Parathyroid adenoma (tissue), 2 donors: Measurements from ENCODE around the gene MLKL.

ENCODE experiments used
- H2AFZ ChIP-seq: fragments of 300-600 bp; sonication (generic); one replicate; pipeline ENCODE4 v1.7.0; 2017; ENCODE audit warnings: antibody characterized with exemption, mild to moderate bottlenecking
- H3K27ac ChIP-seq: fragments of 300-600 bp; sonication (generic); one replicate; pipeline ENCODE4 v1.7.0; 2017
- H3K27me3 ChIP-seq: fragments of 300-600 bp; sonication (generic); one replicate; pipeline ENCODE4 v1.7.0; 2017; ENCODE audit warnings: low read length; ENCODE audit not compliant: control insufficient read depth, insufficient read depth
- H3K36me3 ChIP-seq: fragments of 300-600 bp; sonication (generic); one replicate; pipeline ENCODE4 v1.7.0; 2017; ENCODE audit warnings: low read length; ENCODE audit not compliant: control insufficient read depth, insufficient read depth
- H3K4me1 ChIP-seq: fragments of 300-600 bp; sonication (generic); one replicate; pipeline ENCODE4 v1.7.0; 2017; ENCODE audit warnings: control low read depth
- H3K4me2 ChIP-seq: fragments of 300-600 bp; sonication (generic); one replicate; pipeline ENCODE4 v1.7.0; 2017; ENCODE audit warnings: low read length
- H3K4me3 ChIP-seq: fragments of 300-600 bp; sonication (generic); one replicate; pipeline ENCODE4 v1.7.0; 2017; ENCODE audit warnings: low read depth, low read length
- H3K79me2 ChIP-seq: fragments of 300-600 bp; sonication (generic); one replicate; pipeline ENCODE4 v1.7.0; 2017; ENCODE audit warnings: control low read depth
- H3K9ac ChIP-seq: fragments of 300-600 bp; sonication (generic); one replicate; pipeline ENCODE4 v1.7.0; 2017; ENCODE audit warnings: mild to moderate bottlenecking
- H3K9me3 ChIP-seq: fragments of 300-600 bp; sonication (generic); one replicate; pipeline ENCODE4 v1.7.0; 2017; ENCODE audit warnings: low read length; ENCODE audit not compliant: control insufficient read depth
- CTCF ChIP-seq: fragments of 300-600 bp; sonication (generic); IDR thresholded peaks from one replicate; pipeline ENCODE4 v1.7.0; 2017; ENCODE audit warnings: antibody characterized with exemption, mild to moderate bottlenecking
- donor health status: primary hyperparathyroidism.

MLKL gene

DNA sequence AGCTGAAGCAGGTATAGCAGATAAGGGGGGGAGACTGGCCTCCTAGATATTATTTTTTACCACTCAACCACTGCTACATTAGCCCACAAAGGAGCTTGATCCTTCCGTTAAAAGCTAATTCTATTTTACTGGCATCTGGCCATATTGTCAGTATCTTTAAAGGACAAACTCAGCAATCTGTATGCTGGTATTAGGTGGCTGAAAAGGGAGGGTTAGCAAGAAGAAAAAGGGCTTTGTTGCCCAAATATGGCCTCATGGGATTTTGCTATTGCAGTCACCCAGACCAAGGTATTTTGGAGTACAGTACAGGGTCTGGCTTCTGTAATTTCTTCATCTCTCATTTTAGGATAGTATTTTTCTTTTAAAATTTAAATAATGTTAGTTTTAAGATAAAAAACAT lies 48.4 kb downstream of the MLKL start:
- no peaks in the 10 kb centered on the region for H3K36me3 ChIP-seq
- no peaks in the 10 kb centered on the region for H3K9me3 ChIP-seq
- H3K4me2 ChIP-seq = no peak overlapping the region
- peak overlapping the region; percentile 8 for H3K27ac ChIP-seq
- H3K4me3 ChIP-seq = no peak overlapping the region
- peaks cover 6% of the 10 kb centered on the region for H3K4me1 ChIP-seq
- H3K79me2 ChIP-seq = peaks cover 17% of the 10 kb centered on the region
- H3K9ac ChIP-seq = no peak overlapping the region
- no peak overlapping the region for H2AFZ ChIP-seq
- no peak for TF ChIP-seq CTCF
- H3K27me3 ChIP-seq = no peaks in the 10 kb centered on the region

GRCh38 chr16:74651841-74652240 lies 48.8 kb downstream of the MLKL start:
- Histone ChIP-seq H3K36me3 (no peaks in the 10 kb centered on the region), H3K9me3 (no peaks in the 10 kb centered on the region), H3K27me3 (no peaks in the 10 kb centered on the region), H3K4me1 (peaks cover 6% of the 10 kb centered on the region), H2AFZ (no peak overlapping the region), H3K27ac (peak overlapping the region; percentile 8), H3K4me3 (no peak overlapping the region), H3K79me2 (peaks cover 17% of the 10 kb centered on the region), H3K4me2 (no peak overlapping the region), H3K9ac (no peak overlapping the region)
- TF ChIP-seq CTCF = no peak

DNA sequence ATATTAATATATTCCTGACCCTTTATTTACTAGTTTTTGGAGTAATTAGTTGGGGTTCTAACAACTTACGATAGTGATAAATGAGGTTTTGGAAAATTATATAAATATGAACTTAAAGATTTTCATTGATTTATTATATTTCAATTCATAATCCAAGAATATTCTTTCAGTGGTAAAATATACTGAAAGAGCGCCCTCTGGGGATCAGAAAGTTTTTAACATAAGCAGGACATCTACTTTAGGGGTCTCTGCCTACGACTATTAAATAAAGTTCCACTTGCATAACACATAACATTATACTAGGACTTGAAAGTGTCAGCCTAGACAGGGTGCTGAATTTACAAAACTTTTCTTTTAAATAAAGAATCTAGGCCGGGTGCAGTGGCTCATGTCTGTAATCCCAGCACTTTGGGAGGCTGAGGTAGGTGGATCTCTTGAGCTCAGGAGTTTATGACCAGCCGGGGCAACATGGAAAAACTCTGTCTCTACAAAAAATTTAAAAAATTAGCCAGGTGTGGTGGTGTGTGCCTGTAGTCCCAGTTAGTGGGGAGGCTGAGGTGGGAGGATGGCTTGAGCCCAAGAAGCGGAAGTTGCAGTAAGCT lies 49.6 kb downstream of the MLKL start:
- Histone ChIP-seq H2AFZ (no peak overlapping the region), H3K36me3 (no peaks in the 10 kb centered on the region), H3K9ac (no peak overlapping the region), H3K9me3 (no peaks in the 10 kb centered on the region), H3K79me2 (peaks cover 15% of the 10 kb centered on the region), H3K27me3 (no peaks in the 10 kb centered on the region), H3K4me1 (peaks cover 6% of the 10 kb centered on the region), H3K4me3 (no peak overlapping the region), H3K4me2 (no peak overlapping the region), H3K27ac (no peak overlapping the region)
- TF ChIP-seq CTCF = peak; percentile 27

DNA sequence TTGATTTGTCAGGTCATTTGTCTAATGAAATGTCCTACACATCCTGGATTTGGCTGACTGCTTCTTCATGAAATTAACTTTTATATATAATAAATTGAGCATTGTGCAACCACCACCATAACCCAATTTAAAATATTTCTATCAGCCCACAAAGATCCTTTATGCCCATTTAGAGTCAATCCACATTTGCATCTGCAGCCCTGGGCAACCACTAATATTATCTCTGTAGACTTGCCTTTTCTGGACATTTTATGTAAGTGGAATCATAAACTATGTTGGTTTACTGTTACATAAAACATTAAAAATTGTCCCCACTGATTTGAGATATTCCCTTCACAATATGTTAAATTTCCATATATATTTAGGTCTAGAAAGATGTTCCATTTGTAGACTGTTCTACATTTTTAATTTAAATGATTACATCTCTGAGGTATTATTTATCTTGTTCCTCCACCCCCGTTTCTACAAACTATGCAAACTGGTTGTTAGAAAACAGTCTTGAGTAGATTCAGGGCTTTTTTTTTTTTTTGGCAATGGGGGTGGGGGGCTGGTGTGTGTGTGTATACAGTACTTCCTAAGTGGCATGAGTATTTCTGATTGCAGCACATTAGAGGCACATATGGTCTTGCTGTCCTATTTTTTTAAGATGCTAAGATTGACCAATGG lies 50.7 kb downstream of the MLKL start:
- no peak for TF ChIP-seq CTCF
- H3K36me3 ChIP-seq = no peaks in the 10 kb centered on the region

DNA sequence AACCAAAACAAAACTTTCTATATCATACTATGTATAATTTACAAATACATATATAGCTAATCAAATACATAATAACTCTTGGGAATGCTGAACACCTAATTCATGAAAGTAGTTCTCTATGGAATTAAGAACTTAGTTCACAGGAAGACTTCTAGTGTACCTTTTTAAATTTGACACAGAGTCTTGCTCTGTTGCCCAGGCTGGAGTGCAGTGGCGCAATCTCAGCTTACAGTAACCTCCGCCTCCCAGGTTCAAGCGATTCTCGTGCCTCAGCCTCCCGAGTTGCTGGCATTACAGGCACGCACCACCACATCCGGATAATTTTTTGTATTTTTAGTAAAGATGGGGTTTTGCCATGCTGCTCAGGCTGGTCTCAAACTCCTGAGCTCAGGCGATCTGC lies 58.7 kb downstream of the MLKL start:
- Histone ChIP-seq H3K4me3 (no peak overlapping the region), H2AFZ (no peak overlapping the region), H3K36me3 (no peaks in the 10 kb centered on the region), H3K9ac (no peak overlapping the region), H3K27me3 (no peaks in the 10 kb centered on the region), H3K27ac (no peak overlapping the region), H3K9me3 (no peaks in the 10 kb centered on the region), H3K79me2 (peaks cover 2% of the 10 kb centered on the region), H3K4me2 (no peak overlapping the region), H3K4me1 (no peaks in the 10 kb centered on the region)
- no peak for TF ChIP-seq CTCF

More for the DNA sequence above, 50.7 kb downstream of the MLKL start:
- Histone ChIP-seq H3K4me2 (no peak overlapping the region), H3K27ac (no peak overlapping the region), H3K9ac (no peak overlapping the region), H3K4me3 (no peak overlapping the region), H3K9me3 (no peaks in the 10 kb centered on the region), H2AFZ (no peak overlapping the region), H3K4me1 (peaks cover 6% of the 10 kb centered on the region), H3K27me3 (no peaks in the 10 kb centered on the region), H3K79me2 (peaks cover 15% of the 10 kb centered on the region)
